Stimulated activated CD4-positive, alpha-beta T cell treated with anti-CD3 and anti-CD28 coated beads, Interleukin-1b, Interleukin-23, amount 100 ng/mL, for 48 hours (primary cell): Measurements from ENCODE around the gene FILIP1L.
A peak's percentile ranks its signal among the peaks of the same experiment; 100 is the strongest.

ENCODE experiments used
- DNase-seq: peaks from one replicate; pipeline ENCODE4 v3.0.0-alpha.2; 2020

FILIP1L gene

DNA sequence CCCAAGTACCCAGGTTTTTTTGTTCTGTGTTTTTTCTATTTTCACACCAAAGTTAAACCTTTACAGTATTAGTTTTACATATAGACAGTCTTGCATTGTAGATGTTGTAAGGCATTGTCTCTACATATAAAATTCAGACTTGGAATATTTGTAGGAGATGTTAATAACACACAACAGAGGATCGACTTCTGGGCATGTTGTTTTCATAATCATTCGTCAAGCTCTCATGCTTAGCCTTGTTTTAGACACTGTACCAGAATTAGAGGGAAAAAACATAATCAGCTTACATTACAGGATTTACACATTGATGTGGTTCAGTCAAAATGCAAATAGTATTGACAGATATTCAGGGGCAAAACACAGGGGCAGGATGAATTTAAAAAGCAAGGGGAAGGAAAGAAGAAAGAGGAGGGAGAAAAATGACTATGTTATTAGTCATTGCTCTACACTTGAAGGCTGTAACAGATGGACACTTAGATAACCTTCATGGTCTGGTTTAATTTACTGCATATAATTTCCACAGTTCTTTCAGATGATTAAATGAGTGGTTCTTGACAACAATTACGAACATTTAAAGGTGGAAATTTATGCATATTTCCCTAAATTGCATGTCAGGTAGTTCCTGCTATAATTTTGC is 289.2 kb downstream of the FILIP1L start:
- DNase-seq = no peak

DNA sequence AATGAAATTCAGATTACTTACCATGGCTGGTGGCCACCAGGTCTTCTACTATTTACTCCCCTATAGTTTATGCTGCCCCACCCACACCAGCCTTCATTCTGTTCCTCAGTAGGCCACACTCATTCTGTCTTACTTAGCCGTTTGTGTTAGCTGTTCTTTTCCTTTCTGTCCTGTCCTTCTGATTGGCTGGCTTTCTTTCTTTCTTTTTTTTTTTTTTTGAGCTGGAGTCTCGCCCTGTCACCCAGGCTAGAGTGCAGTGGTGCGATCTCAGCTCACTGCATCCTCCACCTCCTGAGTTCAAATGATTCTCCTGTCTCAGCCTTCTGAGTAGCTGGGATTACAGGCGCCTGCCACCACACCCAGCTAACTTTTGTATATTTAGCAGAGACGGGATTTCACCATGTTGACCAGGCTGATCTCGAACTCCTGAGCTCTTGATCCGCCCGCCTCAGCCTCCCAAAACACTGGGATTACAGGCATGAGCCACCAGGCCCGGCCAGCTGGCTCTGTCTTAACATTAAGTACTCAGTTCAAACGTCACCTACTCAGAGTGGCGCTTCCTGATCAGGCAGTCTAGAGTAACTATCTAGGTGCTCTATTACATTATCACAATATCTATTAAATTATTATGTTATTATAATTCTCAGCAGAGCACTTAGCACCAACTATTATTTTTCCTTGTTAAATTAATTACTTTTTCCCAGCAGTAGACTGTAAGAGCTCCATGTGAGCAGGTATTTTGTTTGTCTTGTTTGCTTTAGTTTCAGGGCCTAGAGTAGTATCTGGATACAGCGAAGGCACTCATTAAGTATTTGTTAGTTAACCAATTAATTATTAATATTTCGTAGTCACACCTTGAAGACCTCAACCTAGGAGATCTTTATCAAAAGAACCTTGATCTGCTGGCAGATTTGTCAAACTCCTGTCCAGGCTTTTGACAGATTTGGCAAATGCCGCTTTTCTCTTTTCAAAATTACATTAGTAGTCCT is 290.3 kb downstream of the FILIP1L start:
- no peak for DNase-seq

DNA sequence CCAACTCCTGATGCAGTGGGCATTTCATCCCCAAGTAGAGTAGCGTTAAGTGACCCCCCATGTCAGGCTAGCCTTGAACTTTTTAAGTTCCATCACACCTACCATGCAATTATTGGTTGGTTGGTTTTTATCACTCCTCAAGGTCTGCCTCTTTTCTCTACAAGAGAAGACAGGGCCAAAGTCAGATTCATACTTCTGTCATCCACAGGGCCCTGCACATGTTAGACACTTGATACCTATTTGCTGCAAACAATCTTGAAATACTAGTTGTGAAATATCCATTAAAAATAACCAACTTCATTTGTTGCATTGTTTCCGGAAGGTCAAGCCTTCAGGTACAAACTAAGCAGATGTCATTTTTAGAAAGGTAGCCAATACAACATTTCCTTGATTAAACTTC is 295.5 kb downstream of the FILIP1L start:
- DNase-seq = no peak

DNA sequence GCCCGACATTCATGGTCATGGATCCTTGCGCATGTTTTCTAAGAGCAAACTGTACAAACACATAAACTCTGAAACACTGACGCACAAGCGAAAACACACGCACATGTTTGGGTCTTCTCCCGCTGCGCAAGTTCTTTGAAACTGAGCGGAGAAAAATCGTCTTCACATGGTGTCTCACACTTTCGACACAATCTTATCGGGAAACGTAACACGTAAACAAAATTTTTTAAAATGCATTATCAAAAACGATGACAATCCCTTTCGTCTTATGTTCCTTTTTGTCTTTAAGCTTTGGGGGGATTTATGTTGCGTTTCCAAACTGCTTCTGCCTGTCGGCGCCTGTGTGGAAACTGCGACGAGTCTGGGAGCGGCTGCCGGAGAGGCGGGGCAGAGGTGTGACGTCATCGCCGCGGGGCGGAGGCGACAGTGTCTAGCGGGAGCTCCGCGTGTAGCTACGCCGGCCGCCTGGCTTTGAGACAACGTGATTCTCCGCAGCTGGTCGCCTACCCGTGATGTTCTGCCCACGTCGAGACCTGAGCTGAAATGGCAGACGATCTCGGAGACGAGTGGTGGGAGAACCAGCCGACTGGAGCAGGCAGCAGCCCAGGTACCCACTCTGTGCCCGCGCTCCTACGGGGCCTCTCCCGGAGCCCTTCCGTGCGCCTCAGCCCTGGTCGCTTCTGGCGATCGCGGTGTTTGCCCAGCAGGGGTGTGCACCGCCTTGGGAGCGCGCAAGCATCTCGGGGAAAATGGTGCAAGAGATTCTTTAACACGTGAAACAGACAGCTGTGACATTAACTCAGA is 296.7 kb downstream of the FILIP1L start, which contains the start of gene CMSS1:
CMSS1 (plus strand) TSS at position 426 of the 804 bp plus-strand sequence.
- DNase-seq = peak; percentile 95

DNA sequence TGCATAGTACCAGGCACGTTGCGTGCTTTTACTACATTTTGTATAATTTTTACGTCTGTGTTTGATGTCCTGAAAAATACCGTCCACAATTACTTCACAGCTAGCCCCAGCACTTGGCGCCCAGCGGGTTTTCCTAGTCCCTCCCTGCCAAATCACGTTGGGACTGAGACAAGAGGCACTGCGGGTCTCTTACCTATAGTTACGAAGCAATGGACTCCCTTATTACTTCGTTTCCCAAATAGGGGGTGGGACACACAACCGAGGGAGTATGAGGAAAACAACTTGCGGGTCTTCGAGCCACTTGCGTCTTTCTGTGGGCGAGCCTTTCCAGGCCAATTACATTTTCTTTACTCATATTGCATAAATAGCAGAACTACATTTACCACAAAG is 297.3 kb downstream of the FILIP1L start:
- no peak for DNase-seq

DNA sequence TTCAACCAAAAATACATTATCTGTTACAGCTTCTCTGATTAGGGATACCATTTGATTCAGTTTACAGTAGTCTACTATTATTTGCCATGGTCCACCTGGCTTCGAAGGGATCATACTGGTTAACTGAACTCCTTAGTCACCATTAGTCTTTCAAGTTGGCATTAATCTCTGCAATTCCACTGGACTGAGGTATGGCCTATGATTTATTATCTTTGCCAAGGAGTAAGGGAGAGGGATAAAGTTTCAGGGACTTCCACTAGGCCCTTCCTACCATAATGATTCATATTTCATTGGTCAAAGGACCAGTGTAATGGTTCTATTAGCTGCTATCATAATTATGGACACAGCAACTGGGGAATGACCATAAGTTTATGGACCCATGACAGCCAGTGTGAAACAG is 303.9 kb downstream of the FILIP1L start:
- no peak for DNase-seq

DNA sequence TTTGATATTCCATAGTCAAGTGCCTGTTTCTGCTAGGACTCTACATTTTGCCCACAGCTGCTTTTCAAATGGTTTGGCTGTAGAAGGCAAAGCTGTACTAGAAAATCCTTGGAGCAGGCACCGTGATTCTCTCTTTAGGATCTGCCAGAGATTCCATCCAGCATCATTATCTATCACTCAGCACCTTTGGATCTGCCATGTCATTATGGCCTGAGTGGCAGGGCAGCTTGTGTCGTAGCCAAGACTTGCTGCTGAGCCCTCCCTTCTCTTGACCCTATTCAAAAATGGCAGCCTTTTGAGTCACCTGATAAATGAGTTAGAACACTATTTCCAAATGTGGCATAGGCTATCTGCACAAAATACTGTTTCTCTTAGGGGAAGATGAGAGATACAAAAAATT is 304.7 kb downstream of the FILIP1L start:
- no peak for DNase-seq

DNA sequence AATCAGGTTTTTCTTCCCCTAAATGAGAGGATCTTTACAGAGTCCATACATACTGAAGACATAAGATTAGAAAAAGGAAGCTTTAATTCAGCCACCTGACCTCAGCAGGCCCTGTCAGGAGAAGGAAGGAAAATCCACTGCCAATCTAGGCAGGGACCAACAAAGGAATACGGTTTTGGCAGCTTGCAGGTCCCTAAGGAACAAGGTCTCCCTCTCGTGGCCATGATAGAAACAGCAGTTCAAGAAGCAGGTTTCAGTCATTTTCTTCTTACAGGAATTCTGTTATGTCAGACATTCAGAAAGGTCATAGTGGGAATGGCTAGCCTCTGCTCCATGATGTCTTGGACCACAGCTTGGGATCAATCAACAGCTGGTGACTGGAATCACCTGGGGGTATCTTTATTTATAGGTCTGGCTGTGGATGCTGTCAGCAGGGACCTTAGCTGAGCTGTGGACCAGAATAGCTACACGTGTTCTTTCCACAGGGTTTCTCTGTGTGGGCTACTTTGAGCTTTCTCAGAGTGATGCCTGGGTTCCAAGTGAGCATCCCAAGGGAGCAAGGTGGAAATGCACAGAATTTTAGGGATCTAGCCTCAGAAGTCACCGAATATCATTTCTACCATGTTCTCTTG is 306.0 kb downstream of the FILIP1L start:
- DNase-seq = no peak

DNA sequence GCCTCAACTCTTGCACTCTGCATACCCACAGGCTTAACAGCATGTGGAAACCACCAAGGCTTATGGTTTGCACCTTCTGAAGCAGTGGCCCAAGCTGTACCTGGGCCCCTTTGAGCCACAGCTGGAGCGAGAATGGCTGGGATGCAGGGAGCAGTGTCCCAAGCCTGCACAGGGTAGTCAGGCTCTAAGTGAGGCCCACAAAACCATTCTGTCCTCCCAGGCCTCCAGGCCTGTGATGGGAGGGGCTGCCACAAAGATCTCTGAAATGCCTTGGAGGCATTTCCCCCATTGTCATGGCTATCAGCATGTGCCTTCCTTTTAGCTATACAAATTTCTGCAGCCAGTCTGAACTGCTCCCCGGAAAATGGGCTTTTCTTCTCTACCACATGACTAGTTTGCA is 309.1 kb downstream of the FILIP1L start:
- no peak for DNase-seq

DNA sequence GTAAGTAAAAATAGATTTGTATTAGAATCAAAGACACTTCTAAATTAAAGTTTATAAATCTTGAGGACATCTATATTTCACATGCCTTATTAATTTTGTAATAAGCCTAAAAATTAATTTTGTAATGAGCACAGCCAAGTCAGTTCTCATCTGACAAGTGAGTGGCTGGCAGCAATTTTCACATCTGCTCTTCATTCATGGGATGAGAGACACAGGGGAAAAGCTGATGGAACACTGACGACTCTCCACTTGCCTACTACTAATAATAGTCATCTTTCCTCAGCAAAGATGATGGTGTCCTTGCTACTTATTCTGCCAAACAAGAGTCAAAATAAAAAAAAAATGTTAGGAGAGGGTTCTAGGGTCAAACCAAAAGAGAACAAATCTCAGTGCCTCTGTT is 311.0 kb downstream of the FILIP1L start:
- DNase-seq = no peak

DNA sequence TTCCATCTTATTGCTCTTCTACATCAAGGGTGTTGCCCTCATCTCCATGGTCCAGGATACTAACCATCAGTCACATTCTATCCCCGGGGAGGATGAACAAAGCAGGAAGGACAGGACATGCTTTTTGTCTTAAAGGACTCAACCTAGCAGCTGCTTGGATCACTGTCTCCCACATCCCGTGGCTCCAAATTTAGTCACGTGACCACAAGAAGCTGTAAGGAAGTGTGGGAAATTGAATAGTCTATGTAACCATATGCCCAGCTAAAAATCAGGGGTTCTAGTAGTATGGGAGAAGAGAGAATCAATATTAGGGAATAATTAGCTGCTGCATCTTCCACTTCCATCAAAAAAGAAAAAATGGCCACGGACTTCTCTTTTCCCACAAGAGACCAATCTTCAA is 314.9 kb downstream of the FILIP1L start:
- DNase-seq = no peak

DNA sequence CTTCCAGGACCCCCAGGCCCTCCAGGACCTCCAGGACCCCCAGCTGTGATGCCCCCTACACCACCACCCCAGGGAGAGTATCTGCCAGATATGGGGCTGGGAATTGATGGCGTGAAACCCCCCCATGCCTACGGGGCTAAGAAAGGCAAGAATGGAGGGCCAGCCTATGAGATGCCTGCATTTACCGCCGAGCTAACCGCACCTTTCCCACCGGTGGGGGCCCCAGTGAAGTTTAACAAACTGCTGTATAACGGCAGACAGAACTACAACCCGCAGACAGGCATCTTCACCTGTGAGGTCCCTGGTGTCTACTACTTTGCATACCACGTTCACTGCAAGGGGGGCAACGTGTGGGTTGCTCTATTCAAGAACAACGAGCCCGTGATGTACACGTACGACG is 318.7 kb downstream of the FILIP1L start:
- DNase-seq = no peak

DNA sequence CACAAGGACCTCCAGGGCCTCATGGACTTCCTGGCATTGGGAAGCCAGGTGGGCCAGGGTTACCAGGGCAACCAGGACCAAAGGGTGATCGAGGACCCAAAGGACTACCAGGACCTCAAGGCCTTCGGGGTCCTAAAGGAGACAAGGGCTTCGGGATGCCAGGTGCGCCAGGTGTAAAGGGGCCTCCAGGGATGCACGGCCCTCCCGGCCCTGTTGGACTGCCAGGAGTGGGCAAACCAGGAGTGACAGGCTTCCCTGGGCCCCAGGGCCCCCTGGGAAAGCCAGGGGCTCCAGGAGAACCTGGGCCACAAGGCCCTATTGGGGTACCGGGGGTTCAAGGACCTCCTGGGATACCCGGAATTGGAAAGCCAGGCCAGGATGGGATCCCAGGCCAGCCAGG is 319.8 kb downstream of the FILIP1L start:
- no peak for DNase-seq

DNA sequence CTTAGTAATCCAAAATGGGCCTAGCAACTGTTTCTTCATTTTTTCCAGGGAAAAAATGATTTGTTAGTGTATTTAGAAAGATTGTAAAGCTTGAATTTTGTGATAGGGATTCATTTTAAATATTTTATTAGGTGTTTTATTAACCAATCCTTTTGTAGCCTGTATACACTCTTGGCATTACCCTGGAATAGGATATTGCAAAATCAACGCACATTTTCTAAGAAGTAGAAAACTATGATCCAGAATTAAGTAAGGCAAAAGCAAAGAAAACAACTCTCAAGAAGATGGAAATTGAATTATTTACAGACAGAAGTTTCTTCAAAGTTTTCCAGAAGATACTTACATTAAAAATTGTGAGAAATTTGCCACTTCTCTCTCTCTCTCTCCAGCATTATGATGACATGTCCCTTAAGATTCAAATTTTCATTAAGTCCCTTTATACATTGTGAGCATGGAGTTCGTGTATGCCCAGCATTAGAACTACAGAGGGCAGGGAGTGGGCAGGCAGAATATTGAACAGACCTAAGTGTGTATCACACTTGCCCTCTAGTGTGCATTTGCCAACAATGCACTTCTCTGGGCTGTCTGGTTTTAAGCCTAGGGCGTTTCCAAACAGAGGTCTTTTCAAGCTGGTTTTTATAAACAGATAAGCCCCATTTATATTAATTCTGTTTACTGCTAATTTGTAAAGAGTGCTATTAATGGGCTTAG is 325.1 kb downstream of the FILIP1L start:
- no peak for DNase-seq
